ENCODE measurements around the gene GPR31.

Gene GPR31

DNA sequence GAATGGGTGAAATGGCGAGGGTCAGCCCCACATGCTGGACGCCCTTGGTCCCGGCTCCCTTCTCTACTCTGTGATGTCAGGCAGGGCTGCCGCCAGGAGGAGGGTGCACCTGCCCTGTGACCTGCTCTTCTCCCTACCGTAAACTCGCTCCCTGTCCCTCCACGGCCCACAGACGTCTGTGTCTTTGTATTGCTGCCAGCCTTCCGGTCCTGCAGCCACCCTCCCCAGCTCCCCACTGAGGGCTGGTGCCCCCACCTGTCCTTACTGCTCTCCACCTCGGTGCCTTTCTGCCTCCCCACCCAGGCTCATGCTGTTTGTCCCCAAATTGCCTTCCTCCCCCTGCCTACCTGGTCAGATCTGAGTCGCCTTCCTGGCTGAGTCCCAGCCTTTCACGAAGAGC lies 38.9 kb downstream of the GPR31 start:
- DNase-seq (ENCODE audit: low read depth), result no peak

DNA sequence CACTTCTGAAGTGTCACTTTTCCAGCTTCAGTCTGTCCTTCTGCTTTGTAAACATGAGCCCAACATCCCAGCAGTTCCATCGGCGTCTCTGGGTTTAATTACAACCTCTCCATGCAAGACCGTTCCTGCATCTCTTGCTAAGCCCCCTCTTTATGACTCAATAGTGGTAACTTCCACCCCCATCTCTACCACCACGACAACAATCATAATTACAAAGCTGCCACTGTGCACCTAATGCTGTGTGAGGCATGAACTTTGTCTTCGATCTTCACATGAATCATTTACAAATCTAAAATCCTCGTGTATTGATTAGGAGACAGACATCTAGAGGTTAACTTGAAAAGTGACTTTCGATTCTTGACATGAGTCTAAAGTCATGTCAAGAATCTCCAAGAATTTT lies 39.8 kb downstream of the GPR31 start:
- no peak for DNase-seq (ENCODE audit: low read depth)

DNA sequence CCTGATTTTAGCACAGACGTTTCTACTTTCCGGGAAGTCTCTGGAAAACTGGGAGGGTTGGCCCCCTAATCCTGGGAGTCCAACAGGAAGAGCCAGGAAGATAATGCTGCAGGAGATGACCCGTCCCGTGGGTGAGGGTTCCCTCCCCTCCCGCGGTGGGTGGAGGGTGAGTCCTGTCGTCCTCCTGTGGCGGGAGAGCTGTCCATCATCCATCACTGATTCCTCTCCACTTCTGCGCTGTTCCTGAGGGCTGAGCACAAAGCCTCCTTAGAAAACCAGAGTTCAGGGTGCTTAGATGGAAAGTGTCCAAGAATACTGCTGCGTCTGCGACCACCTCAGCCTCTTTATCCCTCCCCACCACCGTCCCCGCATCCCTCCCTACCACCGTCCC lies 40.9 kb downstream of the GPR31 start:
- DNase-seq (ENCODE audit: low read depth), result no peak

DNA sequence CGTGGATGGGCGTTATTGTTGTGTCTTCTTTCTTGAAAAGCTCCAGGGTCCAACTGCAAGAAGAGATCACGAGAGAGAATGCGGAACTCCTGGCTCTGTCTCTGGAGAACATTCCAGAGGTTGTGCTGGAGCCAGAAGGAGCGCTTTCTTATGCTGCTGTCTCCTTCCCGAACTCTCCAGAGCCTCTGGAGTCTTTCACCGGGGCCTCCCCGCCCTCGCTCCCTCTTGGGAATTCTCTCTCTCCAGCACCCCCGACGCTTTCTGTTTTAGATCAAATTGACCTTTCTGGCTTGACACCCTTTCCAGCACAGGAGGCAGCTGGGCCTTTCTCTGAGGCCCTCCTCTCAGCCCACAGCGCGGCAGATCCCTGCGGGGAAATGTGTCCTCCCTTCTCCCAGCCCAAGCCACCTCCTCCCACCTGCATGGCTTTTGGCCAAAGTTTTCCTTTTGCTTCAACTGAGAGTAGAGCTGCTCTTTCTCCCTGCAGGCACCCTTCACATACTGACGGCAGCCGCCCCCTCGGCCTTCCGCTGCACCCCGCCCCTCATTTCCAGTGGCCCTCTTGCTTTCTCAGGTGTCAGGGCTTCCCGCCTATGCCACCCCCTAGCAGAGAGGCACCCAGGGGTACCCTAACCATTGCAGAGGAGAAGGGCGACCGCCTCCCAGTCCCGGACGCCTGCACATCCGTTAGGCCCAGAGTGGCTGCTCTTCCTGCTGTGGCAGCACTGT lies 41.5 kb downstream of the GPR31 start:
- no peak for DNase-seq (ENCODE audit: low read depth)

DNA sequence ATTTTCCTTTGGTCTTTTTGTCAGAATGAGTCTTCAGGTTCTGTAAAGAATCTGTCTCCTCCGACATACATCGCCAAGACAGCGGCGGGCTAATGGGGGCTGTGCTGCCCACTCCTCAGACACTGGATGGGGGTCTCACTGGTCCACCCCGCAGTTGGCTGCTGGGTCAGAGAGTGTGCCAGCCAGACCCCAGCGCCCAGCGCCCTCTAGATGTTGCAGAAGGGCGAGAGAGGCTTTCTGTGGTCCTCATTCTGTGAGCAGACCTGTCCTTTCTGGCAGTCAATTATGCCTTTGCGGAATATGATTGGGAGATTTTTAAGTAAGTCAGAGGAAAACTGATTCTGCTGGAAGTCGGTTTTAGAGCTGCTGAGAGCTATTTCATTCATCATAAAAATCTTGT lies 42.7 kb downstream of the GPR31 start:
- no peak for DNase-seq (ENCODE audit: low read depth)

DNA sequence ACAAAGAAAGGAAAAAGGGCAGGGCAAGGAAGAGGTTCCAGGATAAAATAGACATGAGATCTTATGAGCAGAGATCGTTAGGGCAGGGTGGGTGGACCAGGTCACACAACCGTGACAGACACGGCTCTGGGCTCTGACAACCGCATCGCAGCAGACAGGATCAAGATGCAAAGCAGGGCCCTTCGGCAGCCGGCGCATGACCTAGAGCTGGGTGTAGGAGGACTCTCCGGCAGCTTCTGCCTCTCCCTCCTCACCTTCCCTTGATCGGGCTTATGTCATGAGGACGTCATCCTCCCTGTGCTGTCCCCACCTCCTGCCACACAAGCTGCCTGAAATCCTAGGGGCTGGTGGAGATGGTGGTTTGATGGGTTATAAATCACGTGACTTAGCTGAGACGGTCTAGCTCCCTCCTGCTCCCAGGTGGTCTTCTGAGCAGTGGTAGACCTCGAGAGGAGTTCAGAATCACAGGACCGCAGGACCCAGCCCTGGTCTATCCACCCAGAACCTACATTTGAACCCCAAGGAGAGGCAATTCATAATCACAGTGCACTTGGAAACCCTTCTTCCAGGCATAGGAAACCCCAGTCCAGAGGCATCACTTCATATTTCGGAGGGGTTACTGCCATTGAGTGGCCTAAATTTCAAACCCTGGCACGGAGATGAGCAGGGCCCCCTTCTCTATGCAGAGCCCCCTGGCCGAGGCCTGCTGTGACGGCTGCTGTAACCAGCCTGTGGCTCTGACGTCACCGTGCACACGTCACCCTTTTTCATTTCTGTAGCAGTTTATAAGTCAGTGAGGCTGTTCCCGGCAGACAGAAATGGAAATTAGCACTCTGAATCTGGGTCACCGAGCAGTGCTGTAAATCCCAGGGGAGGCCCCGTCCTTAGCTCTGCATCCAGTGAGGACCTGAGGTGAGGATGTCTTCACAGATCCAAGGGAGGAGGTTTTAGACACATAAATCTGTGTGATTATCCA lies 43.6 kb downstream of the GPR31 start:
- DNase-seq (ENCODE audit: low read depth), result no peak

DNA sequence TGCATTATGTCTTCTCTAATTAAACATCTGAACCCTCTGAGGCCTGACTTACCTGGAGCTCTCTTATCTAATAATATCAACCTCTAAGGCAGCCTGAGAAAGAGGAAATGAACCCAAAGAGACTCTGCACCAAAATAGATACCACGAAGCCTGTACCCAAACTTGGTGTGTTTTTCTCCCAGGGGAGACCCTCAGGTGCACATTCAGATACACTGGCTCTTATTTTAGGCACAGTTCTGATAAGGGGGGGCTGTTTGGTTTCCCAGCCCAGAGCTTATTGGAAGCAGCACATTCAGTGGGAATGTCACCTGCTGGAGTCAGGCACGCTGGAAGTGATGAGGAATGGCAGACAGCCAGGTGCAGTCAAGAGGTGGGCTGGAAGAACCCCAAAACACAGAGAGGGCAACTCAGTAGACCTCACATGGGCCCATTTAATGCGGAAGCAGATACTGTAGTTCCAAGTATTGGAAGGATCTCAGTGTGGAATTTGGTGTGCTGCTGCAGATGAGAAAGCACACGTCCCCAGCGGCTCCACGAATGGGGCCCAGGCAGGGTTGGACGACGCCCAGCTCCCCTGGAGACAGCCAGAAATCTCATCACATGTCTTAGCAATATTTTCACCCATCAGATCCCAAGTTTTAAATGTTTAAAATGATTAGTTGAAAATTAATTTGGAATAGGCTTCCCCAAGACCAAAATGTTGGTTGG lies 44.6 kb downstream of the GPR31 start:
- no peak for DNase-seq (ENCODE audit: low read depth)

DNA sequence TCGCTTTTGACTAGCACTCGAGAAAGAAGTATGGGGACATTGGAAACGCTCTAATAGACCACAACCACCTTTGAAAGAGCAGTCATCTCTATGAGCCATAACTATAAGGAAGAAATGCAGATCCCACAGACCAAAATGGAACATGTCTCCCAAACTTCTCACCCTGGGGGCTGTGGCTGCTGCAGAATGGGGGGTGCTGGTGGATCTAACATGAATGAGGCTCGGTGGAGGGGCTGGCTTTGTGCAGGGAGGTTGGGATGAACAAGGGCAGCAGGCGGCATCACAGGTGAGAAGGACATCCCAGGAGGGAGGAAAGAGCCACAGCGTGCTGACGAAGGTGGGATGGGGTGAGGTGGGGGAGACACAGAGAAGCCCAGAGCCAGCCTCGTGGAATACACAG lies 45.4 kb downstream of the GPR31 start:
- no peak for DNase-seq (ENCODE audit: low read depth)

DNA sequence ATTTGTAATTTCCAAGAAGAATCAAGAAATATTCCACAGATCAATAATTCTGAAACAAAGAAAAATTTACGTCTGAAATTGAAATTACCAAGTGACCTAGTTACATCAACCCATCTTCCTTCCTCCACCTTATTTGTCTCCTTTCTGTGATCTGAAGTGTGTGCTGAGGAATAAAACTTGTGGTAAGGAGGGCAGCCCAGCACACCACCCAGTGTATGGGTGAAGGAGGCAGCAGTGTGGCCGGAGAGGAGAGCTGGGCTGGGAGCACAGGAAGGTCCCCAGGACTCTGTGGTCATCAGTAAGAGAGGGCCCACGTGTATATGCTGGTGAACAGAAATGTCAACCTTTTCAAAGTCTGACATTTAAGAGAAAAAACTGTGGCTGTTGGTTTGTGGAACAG lies 46.2 kb downstream of the GPR31 start:
- no peak for DNase-seq (ENCODE audit: low read depth)

DNA sequence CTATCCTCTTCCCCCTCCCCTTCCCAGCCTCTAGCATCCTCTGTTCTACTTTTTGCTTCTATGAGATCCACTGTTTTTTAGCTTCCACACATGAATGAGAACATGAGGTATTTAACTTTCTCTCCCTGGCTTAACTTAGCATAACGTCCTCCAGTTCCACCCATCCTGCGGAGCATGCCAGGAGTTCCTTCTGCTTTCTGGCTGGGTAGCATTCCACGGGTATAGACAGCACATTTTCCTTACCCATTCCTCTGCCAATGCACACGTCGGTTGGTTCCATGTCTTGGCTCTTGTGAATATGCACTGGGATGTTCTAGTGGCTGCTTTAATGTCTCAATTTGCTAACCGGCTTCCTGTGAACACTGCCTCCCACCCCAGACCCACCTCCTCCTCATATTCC lies 48.1 kb downstream of the GPR31 start:
- no peak for DNase-seq (ENCODE audit: low read depth)

DNA sequence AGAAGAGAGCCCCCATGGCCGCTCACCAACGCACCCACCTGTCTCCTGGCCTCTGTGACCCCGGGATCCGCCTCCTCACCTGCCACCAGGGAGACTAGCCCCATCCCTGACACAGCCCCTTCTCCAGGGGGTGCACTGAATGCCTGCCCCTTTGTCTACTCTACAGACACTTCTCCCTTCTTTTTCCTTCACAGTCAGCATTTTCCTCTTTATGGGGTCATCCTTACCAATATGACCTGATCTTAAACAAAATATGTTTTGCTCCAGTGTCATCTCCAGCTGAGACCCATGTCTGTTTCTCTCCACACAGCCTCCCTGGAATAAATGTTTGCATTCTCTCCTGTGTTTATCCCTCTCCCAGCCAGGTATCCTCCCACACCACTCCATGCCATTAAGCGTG lies 49.5 kb downstream of the GPR31 start:
- DNase-seq (ENCODE audit: low read depth), result no peak

DNA sequence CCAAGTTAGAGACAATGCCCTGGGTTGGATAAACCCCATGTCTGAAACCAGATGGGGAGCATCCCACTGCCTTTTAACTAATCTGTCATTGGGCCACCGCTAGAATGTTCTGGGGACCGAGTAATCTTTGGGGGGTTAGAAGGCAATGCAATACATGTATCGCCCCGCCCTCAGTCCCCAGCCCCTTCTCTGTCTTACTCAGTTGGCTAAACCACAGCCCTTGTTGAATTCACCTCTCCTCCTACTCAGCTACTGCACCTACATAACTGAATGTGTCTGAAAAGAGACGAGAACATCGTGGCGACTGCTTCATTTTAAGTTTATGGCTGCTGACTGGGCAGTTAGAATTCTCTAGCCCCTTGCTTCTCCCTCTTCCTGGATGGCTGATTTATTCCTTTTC lies 50.0 kb downstream of the GPR31 start:
- no peak for DNase-seq (ENCODE audit: low read depth)

DNA sequence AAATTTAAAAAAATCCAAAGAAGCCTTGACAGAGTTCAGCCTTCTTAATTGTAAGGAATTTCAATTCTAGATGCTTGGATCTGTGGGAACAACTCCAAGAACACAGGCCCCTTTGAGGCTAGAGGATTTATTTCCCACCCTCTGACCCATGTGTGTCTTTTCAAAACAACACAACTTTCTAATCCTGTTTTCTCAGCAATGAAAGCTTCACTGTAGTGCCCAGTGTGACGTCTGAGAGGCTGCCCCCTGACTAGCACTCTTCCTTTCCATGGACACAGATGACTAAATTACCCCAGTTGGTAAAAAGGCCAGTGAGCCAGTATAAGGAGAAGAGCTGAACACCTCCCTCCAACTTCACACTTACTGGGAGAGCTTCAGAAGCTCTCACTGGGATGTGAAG lies 51.4 kb downstream of the GPR31 start:
- no peak for DNase-seq (ENCODE audit: low read depth)
